DMS53 (cell line): ENCODE data around the gene CFAP300.

Experiments
- DNase-seq: peaks from one replicate; lab custom pipeline; 2025; lab: John Stamatoyannopoulos, UW

CFAP300 gene

GRCh38 chr11:102073253-102073652, 26.0 kb downstream of the CFAP300 start:
- DNase-seq, result no peak

DNA sequence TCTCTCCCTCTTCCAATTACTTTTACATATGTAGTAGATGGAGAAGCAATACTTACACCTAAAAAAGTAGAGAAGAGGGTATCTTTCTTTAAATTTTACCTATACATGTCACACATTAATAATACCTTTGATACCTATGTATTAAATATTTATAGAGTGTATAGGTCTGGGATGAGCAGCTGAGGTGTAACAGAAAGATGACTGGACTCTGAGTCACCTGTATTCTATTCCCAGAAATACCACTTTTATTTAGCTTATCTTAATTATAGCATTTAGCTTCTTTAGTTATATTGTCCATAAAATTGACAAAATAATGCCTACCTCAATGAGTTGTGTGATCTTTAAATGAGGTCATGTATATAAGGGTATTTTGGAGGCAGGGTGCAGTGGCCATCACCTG, 32.4 kb downstream of the CFAP300 start:
- DNase-seq, result no peak

DNA sequence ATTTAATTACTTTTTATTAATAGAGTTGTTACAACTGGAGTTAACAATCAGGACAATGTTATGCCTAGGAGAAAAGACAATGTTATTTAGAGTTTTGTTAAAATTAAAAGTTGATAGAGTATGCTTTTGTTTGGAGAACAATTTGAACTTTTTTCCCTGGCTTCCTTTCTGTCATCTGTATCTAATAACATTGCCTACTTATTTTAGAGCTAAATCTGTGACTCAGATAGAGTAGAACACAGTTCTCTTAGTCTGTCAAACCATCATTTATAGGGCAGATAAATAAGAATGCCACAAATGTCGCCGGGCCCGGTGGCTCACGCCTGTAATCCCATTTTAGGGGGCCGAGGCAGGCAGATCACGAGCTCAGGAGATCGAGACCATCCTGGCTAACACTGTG, 34.1 kb downstream of the CFAP300 start:
- no peak for DNase-seq

GRCh38 chr11:102085864-102086551, 38.8 kb downstream of the CFAP300 start:
- DNase-seq, result peak; percentile 60

DNA sequence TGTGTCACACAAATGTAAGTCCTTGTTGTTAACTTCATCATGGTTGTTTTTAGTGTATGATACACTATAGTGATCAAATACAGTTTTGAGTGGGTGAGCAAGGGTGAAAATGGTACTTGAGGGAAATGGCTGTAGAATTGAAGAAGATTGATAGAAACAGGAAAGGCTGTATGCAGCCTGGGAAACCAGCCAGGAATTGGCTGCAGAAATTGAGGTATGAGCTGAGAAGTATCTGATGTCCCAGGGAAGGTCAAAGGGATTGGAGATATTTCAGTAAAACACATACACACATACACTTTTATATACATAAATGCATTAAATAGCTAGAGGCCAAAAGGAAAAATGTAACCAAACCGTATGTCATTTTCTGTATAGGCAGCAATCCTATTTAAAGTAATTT, 49.9 kb downstream of the CFAP300 start:
- DNase-seq, result no peak

DNA sequence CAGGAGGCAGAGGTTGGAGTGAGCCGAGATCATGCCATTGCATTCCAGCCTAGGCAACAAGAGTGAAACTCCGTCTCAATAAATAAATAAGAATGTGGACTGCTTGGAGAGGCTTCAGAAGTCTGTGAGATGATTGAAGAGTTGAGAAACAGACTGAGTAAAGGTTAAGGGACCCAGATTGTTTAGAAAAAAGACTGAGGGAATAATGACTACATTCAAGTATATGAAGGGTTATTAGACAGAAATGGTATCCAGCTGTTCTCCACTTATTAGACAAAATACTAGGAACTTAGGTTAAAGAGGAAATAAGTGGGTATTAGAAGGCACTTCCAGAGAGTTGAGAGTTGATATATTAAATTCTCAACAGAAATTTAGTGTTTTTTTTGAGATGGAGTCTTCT, 52.5 kb downstream of the CFAP300 start:
- DNase-seq, result no peak

- no peak for DNase-seq
These were observed 61.6 kb downstream of the CFAP300 start for GRCh38 chr11:102108734-102109440.

- DNase-seq, result peak; percentile 85
These were observed 62.9 kb downstream of the CFAP300 start, which contains the start of gene YAP1 for GRCh38 chr11:102109896-102110760. YAP1 (plus strand) TSS chr11:102110447; CDS start chr11:102110849, 402 bp downstream.

DNA sequence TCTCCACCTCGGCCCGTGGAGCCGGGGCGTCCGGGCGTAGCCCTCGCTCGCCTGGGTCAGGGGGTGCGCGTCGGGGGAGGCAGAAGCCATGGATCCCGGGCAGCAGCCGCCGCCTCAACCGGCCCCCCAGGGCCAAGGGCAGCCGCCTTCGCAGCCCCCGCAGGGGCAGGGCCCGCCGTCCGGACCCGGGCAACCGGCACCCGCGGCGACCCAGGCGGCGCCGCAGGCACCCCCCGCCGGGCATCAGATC, 63.4 kb downstream of the CFAP300 start:
- peak; percentile 62 for DNase-seq

DNA sequence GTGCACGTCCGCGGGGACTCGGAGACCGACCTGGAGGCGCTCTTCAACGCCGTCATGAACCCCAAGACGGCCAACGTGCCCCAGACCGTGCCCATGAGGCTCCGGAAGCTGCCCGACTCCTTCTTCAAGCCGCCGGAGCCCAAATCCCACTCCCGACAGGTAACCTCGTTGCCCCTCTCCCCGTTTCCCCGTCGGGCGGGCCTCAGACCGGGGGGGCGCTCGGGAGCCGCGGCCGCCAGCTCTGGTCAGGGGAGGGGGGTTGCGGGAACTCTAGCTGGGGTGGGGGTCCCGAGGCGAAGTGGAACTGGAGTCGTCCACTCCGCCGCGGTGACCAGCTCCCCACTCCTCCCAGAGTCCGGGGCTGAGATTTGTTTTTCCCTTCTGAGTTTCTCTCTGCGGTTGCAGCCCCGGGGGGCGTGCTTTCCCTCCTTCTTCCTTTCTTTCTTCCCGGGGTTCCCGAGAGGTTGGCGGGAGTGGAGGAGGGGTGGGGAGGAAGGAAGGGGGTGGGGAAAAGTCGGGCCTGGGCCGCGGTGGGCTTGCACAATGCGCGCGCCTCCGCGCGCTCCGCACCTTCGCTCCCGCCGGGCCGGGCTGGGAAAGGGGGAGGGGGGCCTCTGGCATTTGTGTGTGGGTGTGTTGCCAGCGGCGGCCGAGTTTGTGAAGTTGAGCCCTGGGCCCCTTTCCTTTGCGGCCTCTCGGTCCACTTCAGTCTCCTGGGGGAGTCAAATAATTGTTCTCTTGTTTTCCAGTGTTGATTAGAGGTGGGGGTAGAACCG, 64.0 kb downstream of the CFAP300 start:
- DNase-seq, result peak; percentile 62

GRCh38 chr11:102111787-102112508, 64.7 kb downstream of the CFAP300 start:
- peak; percentile 64 for DNase-seq

- DNase-seq, result no peak
These were observed 65.2 kb downstream of the CFAP300 start for GRCh38 chr11:102112509-102112821.

- no peak for DNase-seq
These were observed 66.8 kb downstream of the CFAP300 start for GRCh38 chr11:102114032-102114431.

DNA sequence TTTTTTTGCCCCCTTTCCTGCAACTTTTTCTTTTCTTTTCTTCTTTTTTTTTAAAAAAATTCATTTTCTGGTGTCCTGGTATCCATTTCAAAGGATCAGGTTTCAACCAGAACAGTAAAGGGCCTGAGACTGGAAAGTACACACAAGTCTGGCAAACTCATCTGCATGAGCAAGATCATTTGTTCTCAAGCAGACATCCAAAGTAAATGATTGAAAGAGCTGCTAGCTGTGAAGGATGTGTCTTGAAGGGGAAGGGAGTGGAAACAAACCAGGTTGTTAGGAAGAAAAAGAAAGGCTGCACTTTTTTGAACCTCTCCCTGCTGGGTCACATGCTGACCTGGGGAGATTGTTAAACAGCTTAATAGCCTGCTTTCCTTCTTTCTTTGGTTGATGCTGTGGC, 68.3 kb downstream of the CFAP300 start:
- DNase-seq, result peak; percentile 87

GRCh38 chr11:102116453-102117205, 69.4 kb downstream of the CFAP300 start:
- no peak for DNase-seq

GRCh38 chr11:102117472-102118113, 70.4 kb downstream of the CFAP300 start:
- DNase-seq, result no peak

DNA sequence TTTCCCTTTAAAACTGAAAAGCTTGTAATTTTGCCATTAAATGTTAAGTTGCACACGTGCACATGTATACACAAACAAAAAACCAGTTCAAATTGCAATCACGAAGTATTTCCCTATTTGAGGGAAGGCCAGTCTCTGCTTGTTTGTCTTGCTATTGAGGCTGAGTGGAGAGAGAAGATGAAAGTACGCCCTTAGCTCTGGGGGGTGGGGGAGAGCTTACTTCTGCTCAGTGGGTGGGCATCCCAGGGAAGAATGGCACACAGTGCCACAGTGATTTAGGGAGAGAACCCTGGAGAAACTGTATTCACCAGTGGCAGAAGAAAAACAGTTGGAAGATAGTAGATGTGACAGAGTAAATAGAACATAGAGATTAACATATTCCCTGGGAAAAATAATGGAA, 71.7 kb downstream of the CFAP300 start:
- peak; percentile 54 for DNase-seq

DNA sequence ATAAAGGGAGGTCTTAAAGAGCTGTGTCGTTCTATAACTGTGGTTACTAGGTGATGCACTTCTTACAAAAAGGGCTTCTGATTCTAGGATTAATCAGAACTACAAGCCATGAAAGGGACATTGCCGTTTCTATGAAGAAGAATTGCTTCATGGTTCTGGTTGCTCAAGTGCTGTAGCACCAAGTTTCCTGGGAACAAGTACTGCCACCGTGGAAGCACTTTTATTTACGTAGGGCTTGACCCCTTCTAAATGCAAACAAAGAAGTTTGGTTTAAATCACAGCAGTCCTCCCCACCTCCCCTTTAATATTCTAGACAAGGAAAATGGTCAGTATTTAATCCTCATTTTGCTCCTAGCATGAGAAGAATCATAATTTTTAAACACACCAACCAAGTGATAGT, 72.8 kb downstream of the CFAP300 start:
- DNase-seq, result peak; percentile 76

DNA sequence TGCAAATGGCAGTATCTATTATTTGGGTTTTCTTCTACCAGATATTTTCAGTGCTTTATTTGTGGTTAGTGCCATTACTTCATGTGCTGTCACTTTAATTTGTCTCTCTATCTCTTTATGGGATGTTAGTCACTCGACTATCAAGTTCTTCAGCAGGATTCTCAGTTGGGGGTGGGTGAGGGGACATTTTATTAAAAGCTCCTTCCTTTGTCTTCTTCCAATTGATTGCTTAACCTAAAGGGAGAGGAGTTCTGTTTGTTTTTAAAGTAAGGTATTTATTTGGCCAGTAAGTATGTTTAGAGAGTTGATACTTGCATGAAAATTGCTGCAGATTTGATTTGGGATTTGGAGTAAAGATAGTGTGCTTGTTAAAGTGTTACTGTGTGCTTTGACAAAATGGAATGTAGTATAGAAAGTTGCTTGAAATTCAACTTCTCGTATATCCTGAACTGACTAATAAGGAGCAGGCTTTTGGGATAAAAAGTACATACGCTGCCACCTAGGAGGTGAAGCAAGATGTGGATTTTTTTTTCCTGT, 73.3 kb downstream of the CFAP300 start:
- DNase-seq, result no peak

DNA sequence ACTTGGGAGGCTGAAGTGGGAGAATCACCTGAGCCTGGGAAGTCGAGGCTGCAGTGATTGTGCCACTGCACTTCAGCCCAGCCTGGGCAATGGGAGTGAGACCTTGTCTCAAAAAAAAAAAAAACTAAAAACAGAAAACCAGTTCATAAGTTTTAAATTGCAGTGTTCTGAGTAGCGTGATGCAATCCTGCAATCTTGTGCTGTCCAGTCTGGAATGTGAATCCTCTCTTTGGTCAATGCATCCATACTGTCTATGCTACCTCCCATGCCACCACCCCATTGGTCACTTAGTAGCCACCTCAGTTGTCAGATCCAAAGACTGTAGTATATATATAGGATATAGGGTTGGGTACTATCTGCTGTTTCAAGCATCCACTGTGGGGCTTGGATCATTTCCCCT, 74.1 kb downstream of the CFAP300 start:
- DNase-seq, result no peak
